Subcutaneous abdominal adipose tissue (tissue), 5 donors: ENCODE data around the gene VSTM4.

ENCODE experiments used
- H3K27ac ChIP-seq: one replicate; pipeline ENCODE4 v1.7.0; 2013; ENCODE audit warnings: low read depth, mild to moderate bottlenecking, inconsistent platforms, low read length, moderate library complexity
- H3K27me3 ChIP-seq, 5 donors: one replicate each; pipeline ENCODE4 v1.7.0; 2013; ENCODE audit warnings: low read length in 5 of 5, inconsistent platforms in 1 of 5; ENCODE audit not compliant: control insufficient read depth in 5 of 5, insufficient read depth in 4 of 5
- H3K36me3 ChIP-seq, 5 donors: one replicate each; pipeline ENCODE4 v1.7.0; 2013; ENCODE audit warnings: low read length in 5 of 5; ENCODE audit not compliant: control insufficient read depth in 5 of 5, insufficient read depth in 5 of 5
- H3K4me1 ChIP-seq, 5 donors: one replicate each; pipeline ENCODE4 v1.7.0; 2013; ENCODE audit warnings: low read length in 5 of 5, mild to moderate bottlenecking in 3 of 5, moderate library complexity in 1 of 5; ENCODE audit not compliant: control insufficient read depth in 5 of 5, insufficient read depth in 5 of 5
- H3K4me3 ChIP-seq, 5 donors: one replicate each; pipeline ENCODE4 v1.7.0; 2013; ENCODE audit warnings: low read length in 5 of 5, low read depth in 1 of 5
- H3K9ac ChIP-seq, 5 donors: one replicate each; pipeline ENCODE4 v1.7.0; 2013; ENCODE audit warnings: low read length in 5 of 5, mild to moderate bottlenecking in 4 of 5, moderate library complexity in 3 of 5
- H3K9me3 ChIP-seq, 5 donors: one replicate each; pipeline ENCODE4 v1.7.0; 2013; ENCODE audit warnings: low read length in 5 of 5; ENCODE audit not compliant: control insufficient read depth in 5 of 5
- donor health status: healthy.
- donor health status: healthy.
- donor health status: healthy.
- donor health status: healthy.
- donor health status: healthy.

Gene VSTM4, protein sequence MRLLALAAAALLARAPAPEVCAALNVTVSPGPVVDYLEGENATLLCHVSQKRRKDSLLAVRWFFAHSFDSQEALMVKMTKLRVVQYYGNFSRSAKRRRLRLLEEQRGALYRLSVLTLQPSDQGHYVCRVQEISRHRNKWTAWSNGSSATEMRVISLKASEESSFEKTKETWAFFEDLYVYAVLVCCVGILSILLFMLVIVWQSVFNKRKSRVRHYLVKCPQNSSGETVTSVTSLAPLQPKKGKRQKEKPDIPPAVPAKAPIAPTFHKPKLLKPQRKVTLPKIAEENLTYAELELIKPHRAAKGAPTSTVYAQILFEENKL

GRCh38 chr10:49115015-49115795 is at the start of gene VSTM4:
VSTM4 (minus strand) TSS chr10:49115522; CDS start chr10:49115485, 37 bp downstream.
- H3K36me3 ChIP-seq, result no peaks in the 10 kb centered on the region
- peak within 1 kb of the TSS; percentile 77 to 87 (median 82) for H3K4me3 ChIP-seq
- H3K4me1 ChIP-seq, result peaks cover 7 to 60% (median 53%) of the 10 kb centered on the region in 5 donors
- H3K9ac ChIP-seq, result peak within 1 kb of the TSS; percentile 7 to 84 (median 66)
- no peaks in the 10 kb centered on the region for H3K27me3 ChIP-seq
- H3K27ac ChIP-seq, result peak within 1 kb of the TSS; percentile 35
- no peaks in the 10 kb centered on the region for H3K9me3 ChIP-seq

- Histone ChIP-seq H3K27ac (no peak overlapping the region), H3K36me3 (peaks cover 0 to 44% (median 33%) of the 10 kb centered on the region in 5 donors)
Measured at GRCh38 chr10:49164559-49165188, 49.4 kb upstream of the VSTM4 start.

GRCh38 chr10:49163741-49164140 is 48.4 kb upstream of the VSTM4 start:
- Histone ChIP-seq H3K9me3 (no peaks in the 10 kb centered on the region), H3K27me3 (no peaks in the 10 kb centered on the region), H3K4me3 (no peak overlapping the region), H3K4me1 (peaks cover 0 to 17% (median 11%) of the 10 kb centered on the region in 5 donors), H3K36me3 (peaks cover 0 to 45% (median 33%) of the 10 kb centered on the region in 5 donors), H3K27ac (no peak overlapping the region), H3K9ac (no peak overlapping the region)

More at GRCh38 chr10:49164559-49165188, 49.4 kb upstream of the VSTM4 start:
- Histone ChIP-seq H3K9ac (no peak overlapping the region), H3K4me1 (peaks cover 0 to 19% (median 11%) of the 10 kb centered on the region in 5 donors), H3K4me3 (no peak overlapping the region), H3K27me3 (no peaks in the 10 kb centered on the region), H3K9me3 (no peaks in the 10 kb centered on the region)

- peaks cover 0 to 12% (median 8%) of the 10 kb centered on the region in 5 donors for H3K4me1 ChIP-seq
- peaks cover 0 to 45% (median 33%) of the 10 kb centered on the region in 5 donors for H3K36me3 ChIP-seq
- H3K27me3 ChIP-seq, result no peaks in the 10 kb centered on the region
- no peak overlapping the region for H3K27ac ChIP-seq
- H3K4me3 ChIP-seq, result no peak overlapping the region
- no peaks in the 10 kb centered on the region for H3K9me3 ChIP-seq
- H3K9ac ChIP-seq, result no peak overlapping the region
Measured at GRCh38 chr10:49162761-49163310, 47.5 kb upstream of the VSTM4 start.

- Histone ChIP-seq H3K9me3 (no peaks in the 10 kb centered on the region), H3K4me1 (peaks cover 0 to 4% (median 3%) of the 10 kb centered on the region in 5 donors), H3K27ac (no peak overlapping the region), H3K36me3 (peaks cover 0 to 41% (median 28%) of the 10 kb centered on the region in 5 donors), H3K4me3 (no peak overlapping the region), H3K9ac (no peak overlapping the region), H3K27me3 (no peaks in the 10 kb centered on the region)
Measured at GRCh38 chr10:49162063-49162462, 46.7 kb upstream of the VSTM4 start.

DNA sequence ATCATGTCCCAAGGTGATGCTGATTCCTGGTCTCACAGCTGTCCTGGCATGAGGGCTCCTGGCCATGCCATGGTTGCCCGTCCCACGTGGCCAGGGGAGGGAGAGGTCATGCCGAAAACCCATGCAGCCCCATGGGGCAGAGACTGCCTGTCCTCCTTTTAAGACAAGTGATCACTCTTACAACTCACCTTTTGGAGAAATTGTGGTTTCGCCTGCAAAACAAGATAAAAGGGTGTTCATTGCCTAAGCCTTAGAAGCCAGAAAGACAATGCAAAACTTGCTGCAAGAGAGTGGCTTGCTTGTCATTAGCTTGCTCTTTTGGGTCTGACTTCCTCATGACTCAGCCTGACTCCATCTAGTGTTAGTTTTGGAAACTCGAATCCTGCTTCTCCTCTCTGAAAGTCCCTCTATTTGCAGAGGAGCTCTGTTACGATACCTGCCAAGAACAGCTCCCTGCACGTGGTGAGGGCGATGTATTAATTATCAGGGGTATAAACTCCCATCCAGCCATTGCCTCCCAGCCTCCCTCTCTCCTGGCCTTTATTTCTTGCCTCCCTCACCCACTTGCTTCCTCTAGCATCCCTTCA is 46.2 kb upstream of the VSTM4 start:
- peaks cover 0 to 4% (median 3%) of the 10 kb centered on the region in 5 donors for H3K4me1 ChIP-seq
- H3K27me3 ChIP-seq, result no peaks in the 10 kb centered on the region
- H3K9ac ChIP-seq, result no peak overlapping the region
- H3K36me3 ChIP-seq, result peaks cover 0 to 43% (median 23%) of the 10 kb centered on the region in 5 donors
- H3K4me3 ChIP-seq, result no peak overlapping the region
- no peak overlapping the region for H3K27ac ChIP-seq
- no peaks in the 10 kb centered on the region for H3K9me3 ChIP-seq

DNA sequence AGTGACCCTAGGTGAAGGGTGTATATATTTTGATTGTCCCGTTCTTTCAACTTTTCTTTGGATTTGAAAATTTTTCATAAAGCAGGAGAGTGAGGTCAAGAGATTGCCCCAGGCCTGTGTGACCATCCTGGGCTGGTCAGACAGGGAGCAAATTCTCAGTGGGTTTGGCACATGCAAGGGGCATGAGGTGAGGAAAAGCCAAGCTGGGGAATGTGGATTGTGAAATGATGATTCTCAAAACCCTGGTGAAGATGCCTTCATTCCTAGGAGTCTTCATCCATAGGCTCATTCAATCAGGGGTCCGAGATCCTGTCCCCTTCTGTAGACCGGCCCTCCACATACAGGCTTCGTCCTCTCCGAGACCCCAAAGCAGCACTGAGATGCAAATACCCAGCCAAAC is 45.5 kb upstream of the VSTM4 start:
- Histone ChIP-seq H3K27me3 (no peaks in the 10 kb centered on the region), H3K4me3 (no peak overlapping the region), H3K9ac (no peak overlapping the region), H3K36me3 (peaks cover 0 to 40% (median 17%) of the 10 kb centered on the region in 5 donors), H3K27ac (no peak overlapping the region), H3K4me1 (peaks cover 0 to 4% (median 3%) of the 10 kb centered on the region in 5 donors), H3K9me3 (no peaks in the 10 kb centered on the region)

GRCh38 chr10:49160110-49160509 is 44.8 kb upstream of the VSTM4 start:
- Histone ChIP-seq H3K36me3 (peaks cover 0 to 40% (median 13%) of the 10 kb centered on the region in 5 donors), H3K27me3 (no peaks in the 10 kb centered on the region), H3K9me3 (no peaks in the 10 kb centered on the region), H3K4me3 (no peak overlapping the region), H3K27ac (no peak overlapping the region), H3K9ac (no peak overlapping the region), H3K4me1 (peaks cover 0 to 4% (median 3%) of the 10 kb centered on the region in 5 donors)

DNA sequence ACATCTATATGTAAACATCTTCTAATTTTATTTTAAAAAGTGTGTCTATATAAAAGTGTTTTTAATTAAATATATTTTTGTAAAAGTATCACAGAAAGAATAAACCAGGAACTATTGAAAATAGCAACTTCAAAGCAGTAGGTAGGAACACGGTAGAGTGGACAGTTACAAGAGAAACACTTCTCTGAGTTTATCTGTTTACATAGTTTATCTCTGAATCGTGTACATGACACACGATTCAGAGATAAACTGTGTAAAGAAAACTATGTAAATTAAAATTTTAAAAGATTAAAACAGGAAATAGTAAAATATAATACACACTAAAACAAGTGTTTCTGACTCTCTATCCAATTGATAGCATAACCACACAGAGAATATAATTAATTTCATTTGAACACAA is 43.6 kb upstream of the VSTM4 start:
- Histone ChIP-seq H3K27ac (no peak overlapping the region), H3K4me3 (no peak overlapping the region), H3K9me3 (no peaks in the 10 kb centered on the region), H3K4me1 (peaks cover 0 to 4% (median 3%) of the 10 kb centered on the region in 5 donors), H3K27me3 (no peaks in the 10 kb centered on the region), H3K9ac (no peak overlapping the region), H3K36me3 (peaks cover 0 to 35% (median 12%) of the 10 kb centered on the region in 5 donors)
